Ovary (tissue), 9 donors: Measurements from ENCODE around the gene SHISA9. TPM values are rescaled to one million over a fixed set of nuclear protein-coding genes. Genes with fewer than 3 reads are reported as not detected.

Experiments
- DNase-seq, 5 donors: peaks; one replicate each; pipeline ENCODE4 v3.0.0-alpha.2; 2019 to 2020
- H3K27ac ChIP-seq, 2 donors: fragments of 200-600 bp; one replicate each; pipeline versions ENCODE4 v1.5.1 to v1.8.0; 2019 to 2022
- H3K27me3 ChIP-seq: fragments of 200-600 bp; one replicate; pipeline ENCODE4 v1.8.0; 2022
- H3K36me3 ChIP-seq: fragments of 200-600 bp; sonication (generic); one replicate; pipeline ENCODE4 v1.5.1; 2019
- H3K4me1 ChIP-seq: one replicate; pipeline ENCODE4 v1.8.1; 2013; ENCODE audit warnings: mild to moderate bottlenecking, moderate library complexity; ENCODE audit not compliant: insufficient read depth
- H3K4me3 ChIP-seq: fragments of 200-600 bp; sonication (generic); one replicate; pipeline ENCODE4 v1.5.1; 2017
- H3K9me3 ChIP-seq, 2 donors: fragments of 200-600 bp in 1 of 2; sonication (generic) in 1 of 2; one replicate each; pipeline versions ENCODE4 v1.5.1 to v1.8.1; 2013 to 2019; ENCODE audit warnings: mild to moderate bottlenecking in 1 of 2, moderate library complexity in 1 of 2
- EP300 ChIP-seq: sonication (generic); formaldehyde crosslinking; IDR thresholded peaks from one replicate; pipeline ENCODE4 v1.6.1; 2017; ENCODE audit warnings: antibody characterized with exemption
- POLR2A ChIP-seq: fragments of 450-650 bp; IDR thresholded peaks from one replicate; pipeline ENCODE4 v1.6.1; 2017; ENCODE audit warnings: antibody characterized with exemption, mild to moderate bottlenecking, moderate library complexity
- WGBS, 3 donors: extraction: QIAGEN DNeasy Blood & Tissue Kit in 1 of 3; methylation state at CpG; one replicate each; pipeline versions ENCODE4 v1.1.5 to v1.1.7; 2013 to 2017; 5-methylcytosine and 5-hydroxymethylcytosine counted together
- intact Hi-C, 4 donors: fragments of 100-400 bp; cut with DNase I; formaldehyde crosslinking; loops; one replicate each; pipeline versions ENCODE4 v1.11.0 to v1.15.1; 2022 to 2023
- polyA plus RNA-seq, 2 donors: library from polyadenylated mRNA; stranded (reverse); fragments of 200-250 nt in 1 of 2; fragments of 350-450 nt in 1 of 2; fragmentation: Illumina TruSeq in 1 of 2; extraction: RNeasy Lipid Tissue Mini Kit (QIAGEN cat#74804) in 1 of 2; gene quantifications; one replicate each; pipeline ENCODE4 v1.2.3, GENCODE V29; 2013 to 2014
- total RNA-seq, 7 donors: library from RNA; depleted of rRNA in 2 of 7; stranded (reverse); fragments of >200 nt in 2 of 7; fragmentation: NEBNext Ultra II Directional in 3 of 7; extraction: Animal tissue kit (Norgen Biotek cat#: 25700) in 3 of 7; gene quantifications; one replicate each; pipeline versions ENCODE4 v1.1.0 to v1.2.4, GENCODE V29; 2016 to 2023
- TF ChIP-seq, protein P1 (sequence below), 3 donors: fragments of 450-650 bp in 2 of 3; fragments of 200-600 bp in 1 of 3; IDR thresholded peaks; one replicate each; pipeline versions ENCODE4 v1.5.1 to v1.8.0; 2016 to 2022; ENCODE audit warnings: antibody characterized with exemption in 3 of 3, mild to moderate bottlenecking in 1 of 3
- donor health status: DM: no; HTN: no; CAD: no; lungs with moderate emphysema.
- donor health status: DM: no; HTN: no; CAD: no.
- donor health status: Bipolar disorder and iron deficiency.
- donor health status: DM: yes; HTN: yes; CAD: no.
- donor health status: DM: no; HTN: no; CAD: no.
- donor health status: DM: yes; HTN: yes; CAD: no.

The SHISA9 gene
- total and polyA plus RNA-seq, 9 donors = 0.03 to 0.47 (median 0.12) TPM; not detected in 3

DNA sequence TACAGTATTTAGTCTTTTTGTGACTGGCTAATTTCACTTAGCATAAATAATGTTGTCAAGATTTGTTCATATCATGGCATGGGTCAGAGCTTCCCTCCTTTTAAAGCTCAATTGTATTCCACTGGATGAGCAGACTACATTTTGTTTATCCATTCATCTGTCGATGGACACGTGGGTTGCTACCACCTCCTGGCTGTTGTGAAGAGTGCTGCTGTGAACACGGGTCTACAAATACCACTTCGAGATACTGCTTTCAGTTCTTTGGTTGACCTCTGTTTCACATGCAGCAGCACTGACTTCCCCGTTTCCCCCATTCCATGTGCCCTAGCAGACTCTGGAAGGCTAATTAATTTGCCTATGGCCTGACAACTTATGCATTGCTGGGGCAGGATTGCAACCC, 285.4 kb downstream of the SHISA9 start:
- no peaks in the 10 kb centered on the region for H3K36me3 ChIP-seq
- no peaks in the 10 kb centered on the region for H3K4me1 ChIP-seq
- TF ChIP-seq, protein P1, sequence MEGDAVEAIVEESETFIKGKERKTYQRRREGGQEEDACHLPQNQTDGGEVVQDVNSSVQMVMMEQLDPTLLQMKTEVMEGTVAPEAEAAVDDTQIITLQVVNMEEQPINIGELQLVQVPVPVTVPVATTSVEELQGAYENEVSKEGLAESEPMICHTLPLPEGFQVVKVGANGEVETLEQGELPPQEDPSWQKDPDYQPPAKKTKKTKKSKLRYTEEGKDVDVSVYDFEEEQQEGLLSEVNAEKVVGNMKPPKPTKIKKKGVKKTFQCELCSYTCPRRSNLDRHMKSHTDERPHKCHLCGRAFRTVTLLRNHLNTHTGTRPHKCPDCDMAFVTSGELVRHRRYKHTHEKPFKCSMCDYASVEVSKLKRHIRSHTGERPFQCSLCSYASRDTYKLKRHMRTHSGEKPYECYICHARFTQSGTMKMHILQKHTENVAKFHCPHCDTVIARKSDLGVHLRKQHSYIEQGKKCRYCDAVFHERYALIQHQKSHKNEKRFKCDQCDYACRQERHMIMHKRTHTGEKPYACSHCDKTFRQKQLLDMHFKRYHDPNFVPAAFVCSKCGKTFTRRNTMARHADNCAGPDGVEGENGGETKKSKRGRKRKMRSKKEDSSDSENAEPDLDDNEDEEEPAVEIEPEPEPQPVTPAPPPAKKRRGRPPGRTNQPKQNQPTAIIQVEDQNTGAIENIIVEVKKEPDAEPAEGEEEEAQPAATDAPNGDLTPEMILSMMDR (IDR thresholded peaks at IDR 0.05) = no peak
- TF ChIP-seq POLR2A (no peak), EP300 (no peak)
- 29 to 42% (median 36%) methylated on average over 5 of the region's 5 CpGs for WGBS, 3 donors
- H3K4me3 ChIP-seq = no peak overlapping the region
- intact Hi-C loops = no loop called here
- DNase-seq = no peak
- no peak overlapping the region for H3K27ac ChIP-seq
- H3K27me3 ChIP-seq = no peaks in the 10 kb centered on the region
- H3K9me3 ChIP-seq = no peaks in the 10 kb centered on the region

DNA sequence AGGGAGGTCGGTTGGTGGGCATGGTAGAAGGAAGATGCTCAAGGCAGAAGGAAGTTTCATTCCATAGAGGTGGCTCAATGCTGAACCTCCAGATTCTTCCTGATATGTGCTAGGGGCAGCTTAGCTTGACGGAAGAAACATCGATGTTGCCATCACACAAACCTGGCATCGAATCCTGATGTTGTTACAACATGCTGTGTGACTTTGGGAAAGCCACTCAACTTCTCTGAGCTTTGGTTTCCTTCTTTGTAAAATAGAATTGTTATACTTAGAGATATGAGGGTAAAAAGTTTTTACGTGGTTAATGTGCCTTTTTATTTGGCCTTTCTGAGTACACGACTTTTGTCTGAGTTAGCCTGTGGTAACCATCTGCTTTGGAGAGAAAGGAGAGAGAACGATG, 287.9 kb downstream of the SHISA9 start:
- Histone ChIP-seq H3K4me3 (no peak overlapping the region), H3K9me3 (no peaks in the 10 kb centered on the region), H3K27ac (no peak overlapping the region), H3K27me3 (no peaks in the 10 kb centered on the region), H3K4me1 (no peaks in the 10 kb centered on the region), H3K36me3 (no peaks in the 10 kb centered on the region)
- no peak for DNase-seq
- intact Hi-C loops = no loop called here
- WGBS, 3 donors = 76 to 80% (median 78%) methylated on average over 7 of the region's 7 CpGs
- TF ChIP-seq POLR2A (no peak), EP300 (no peak)
- TF ChIP-seq, protein P1 (IDR thresholded peaks at IDR 0.05) = no peak

DNA sequence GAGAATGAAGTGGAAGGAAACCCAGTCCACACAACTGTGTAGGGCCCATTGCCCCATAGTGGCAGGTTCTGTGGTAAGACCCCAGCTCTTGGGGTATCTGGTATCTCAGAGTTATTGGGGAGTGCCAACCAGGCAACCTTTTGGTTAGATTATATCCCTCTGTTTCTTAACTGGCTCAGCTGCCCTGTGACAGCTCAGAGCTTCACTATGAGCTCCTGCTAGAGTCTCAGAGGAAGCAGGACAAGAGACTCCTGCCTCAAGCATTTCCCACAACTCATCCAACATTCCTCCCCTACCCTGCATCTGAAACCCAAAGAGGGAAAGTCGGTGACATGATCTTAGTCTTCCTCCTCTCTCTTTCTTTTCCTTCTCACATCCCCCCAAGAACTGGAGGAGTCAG, 292.3 kb downstream of the SHISA9 start:
- Histone ChIP-seq H3K4me1 (no peaks in the 10 kb centered on the region), H3K36me3 (no peaks in the 10 kb centered on the region), H3K4me3 (no peak overlapping the region), H3K27me3 (no peaks in the 10 kb centered on the region), H3K27ac (no peak overlapping the region), H3K9me3 (no peaks in the 10 kb centered on the region)
- WGBS, 3 donors = 60 to 91% (median 75%) methylated on average over 1 of the region's 1 CpG
- intact Hi-C loops = no loop called here
- DNase-seq = no peak
- TF ChIP-seq EP300 (no peak), POLR2A (no peak)
- TF ChIP-seq, protein P1 (IDR thresholded peaks at IDR 0.05) = no peak

DNA sequence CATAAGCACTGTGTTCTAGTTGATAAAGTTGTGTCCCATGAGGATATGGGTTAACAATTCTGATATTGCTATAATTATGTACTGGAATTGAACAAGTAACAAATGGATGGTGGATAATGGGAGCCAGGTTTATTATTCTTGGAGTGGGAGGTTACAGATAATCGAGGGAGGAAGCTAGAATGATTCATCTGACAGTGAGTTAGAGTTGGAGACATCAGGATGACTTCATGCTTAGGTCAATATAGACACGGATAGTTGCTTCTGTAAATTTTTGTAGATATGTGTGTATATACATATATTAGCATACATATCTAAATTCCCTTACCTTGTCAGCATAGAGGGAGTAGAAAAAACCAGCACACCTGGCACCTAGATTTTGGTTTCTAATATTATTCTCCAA, 293.4 kb downstream of the SHISA9 start:
- intact Hi-C loops = no loop called here
- Histone ChIP-seq H3K36me3 (no peaks in the 10 kb centered on the region), H3K4me1 (no peaks in the 10 kb centered on the region), H3K27ac (no peak overlapping the region), H3K9me3 (no peaks in the 10 kb centered on the region), H3K4me3 (no peak overlapping the region), H3K27me3 (no peaks in the 10 kb centered on the region)
- 38 to 57% (median 41%) methylated on average over 2 of the region's 2 CpGs for WGBS, 3 donors
- DNase-seq = no peak
- TF ChIP-seq, protein P1 (IDR thresholded peaks at IDR 0.05) = no peak
- TF ChIP-seq POLR2A = no peak
- no peak for TF ChIP-seq EP300

DNA sequence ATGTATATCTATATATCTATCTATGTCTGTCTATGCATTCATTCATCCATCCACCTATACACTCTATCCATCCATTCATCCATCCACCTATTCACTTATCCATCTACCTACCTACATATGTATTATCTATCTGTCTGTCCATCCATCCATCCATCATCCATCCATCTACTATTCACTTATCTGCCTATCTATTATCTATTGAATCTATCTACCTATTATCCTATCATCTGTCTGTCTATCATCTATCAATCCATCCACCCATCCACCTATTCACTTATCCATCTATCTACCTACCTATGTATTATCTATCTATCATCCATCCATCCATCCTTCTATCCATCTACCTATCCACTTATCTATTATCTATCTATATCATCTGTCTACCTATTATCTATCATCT, 302.3 kb downstream of the SHISA9 start:
- DNase-seq = no peak
- H3K4me1 ChIP-seq = no peaks in the 10 kb centered on the region
- no peak overlapping the region for H3K27ac ChIP-seq
- no peak overlapping the region for H3K4me3 ChIP-seq
- TF ChIP-seq POLR2A = no peak
- TF ChIP-seq, protein P1 (IDR thresholded peaks at IDR 0.05) = no peak
- H3K27me3 ChIP-seq = no peaks in the 10 kb centered on the region
- intact Hi-C loops = no loop called here
- H3K9me3 ChIP-seq = no peaks in the 10 kb centered on the region
- no peaks in the 10 kb centered on the region for H3K36me3 ChIP-seq
